Iris pigment epithelial cell (primary cell): ENCODE data around the gene CPA5.

Experiments
- DNase-seq: peaks from one replicate; pipeline ENCODE4 v3.0.0-alpha.2; 2011; ENCODE audit warnings: low read depth

Gene CPA5

DNA sequence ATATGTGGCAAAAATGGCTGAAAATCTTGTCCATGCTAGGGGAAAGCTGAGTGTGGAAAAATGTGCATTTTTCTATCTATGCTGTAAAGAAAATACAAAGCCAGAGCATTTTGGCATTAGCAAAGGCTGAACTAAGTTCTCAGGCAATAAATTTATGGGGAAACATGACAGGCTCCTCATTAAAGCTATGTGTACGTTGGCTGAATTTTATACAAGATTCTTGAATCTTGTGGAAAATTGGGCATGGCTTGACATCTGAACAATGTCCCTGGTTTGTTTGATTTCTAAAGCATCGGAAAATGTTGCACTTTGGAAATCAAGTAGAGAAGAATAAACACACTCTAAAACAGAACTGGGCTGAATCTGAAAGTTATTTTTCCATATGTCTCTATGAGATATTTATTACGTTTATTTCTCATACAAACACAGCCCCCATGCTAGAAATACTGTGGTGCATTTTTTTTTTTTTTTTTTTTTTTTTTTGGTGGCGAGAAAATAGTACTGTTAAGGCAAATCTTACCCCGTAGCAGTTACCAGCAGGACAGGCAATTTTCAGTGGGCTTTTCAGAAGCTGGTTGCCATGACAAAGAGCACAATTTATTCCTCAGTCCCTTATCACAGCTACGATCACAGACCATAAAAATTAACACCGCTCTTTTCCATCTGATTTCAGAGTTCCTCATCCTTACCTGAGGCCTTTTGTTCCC, 52.6 kb downstream of the CPA5 start:
- no peak for DNase-seq

DNA sequence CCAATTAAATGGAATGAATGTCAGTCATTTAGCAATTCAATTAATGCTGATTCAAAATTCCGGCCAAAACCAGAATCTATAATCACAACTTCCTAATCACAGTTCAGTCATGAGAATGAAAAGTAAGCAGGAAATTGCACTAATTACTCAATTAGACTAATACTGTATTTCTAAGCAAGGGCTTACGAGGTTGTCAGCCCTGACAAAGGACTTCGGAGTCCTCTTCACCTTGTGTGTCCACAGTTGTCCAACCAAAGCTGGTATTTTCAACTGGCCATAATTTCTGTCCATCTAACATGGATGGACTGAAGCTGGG, 53.1 kb downstream of the CPA5 start:
- no peak for DNase-seq

GRCh38 chr7:130398526-130399090, 54.0 kb downstream of the CPA5 start:
- no peak for DNase-seq

DNA sequence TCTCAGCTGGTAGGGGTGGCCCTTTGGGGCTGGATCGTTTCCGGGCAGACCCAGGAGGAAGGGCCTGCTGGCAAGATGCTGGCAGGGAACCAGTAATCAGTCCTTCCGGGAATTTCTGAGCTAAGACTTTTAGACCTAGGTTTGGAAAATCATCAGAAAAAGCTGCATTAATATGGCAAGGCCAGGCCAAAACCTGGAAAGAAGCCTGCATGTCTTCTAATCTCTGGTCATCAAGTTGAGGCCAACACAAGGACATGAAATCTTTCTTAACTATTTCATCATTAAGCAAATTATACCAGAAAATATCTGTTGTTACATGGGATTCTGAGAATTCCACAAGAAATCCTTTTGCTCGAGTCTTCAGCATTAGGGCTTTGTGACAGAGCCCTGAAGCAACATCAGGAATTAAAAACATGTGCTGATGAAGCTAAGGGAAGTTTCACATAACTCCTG, 55.5 kb downstream of the CPA5 start:
- peak; percentile 44 for DNase-seq

- no peak for DNase-seq
Observed at GRCh38 chr7:130401101-130401500, 56.5 kb downstream of the CPA5 start.

DNA sequence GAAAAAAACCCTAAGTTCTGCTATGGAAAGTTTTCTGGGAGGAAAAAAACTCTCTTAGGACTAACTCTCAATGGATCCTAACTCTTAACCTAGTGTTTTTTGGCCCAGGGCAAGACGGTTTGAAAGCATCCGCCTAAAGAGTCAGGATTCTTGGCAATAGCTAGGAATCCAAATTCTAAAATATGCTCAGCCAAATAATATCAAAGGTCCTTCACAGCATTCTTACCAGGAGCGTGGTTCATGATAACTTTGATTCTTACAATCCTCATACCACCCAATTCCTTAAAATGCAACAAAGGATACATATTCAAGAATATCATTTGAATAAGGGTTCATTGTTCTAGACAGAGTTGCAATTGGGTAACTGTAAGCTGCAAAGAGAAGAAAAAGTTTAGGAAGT, 57.0 kb downstream of the CPA5 start:
- no peak for DNase-seq

GRCh38 chr7:130405003-130405402, 60.4 kb downstream of the CPA5 start:
- DNase-seq: no peak

GRCh38 chr7:130409067-130409711, 64.6 kb downstream of the CPA5 start:
- DNase-seq: peak; percentile 72

DNA sequence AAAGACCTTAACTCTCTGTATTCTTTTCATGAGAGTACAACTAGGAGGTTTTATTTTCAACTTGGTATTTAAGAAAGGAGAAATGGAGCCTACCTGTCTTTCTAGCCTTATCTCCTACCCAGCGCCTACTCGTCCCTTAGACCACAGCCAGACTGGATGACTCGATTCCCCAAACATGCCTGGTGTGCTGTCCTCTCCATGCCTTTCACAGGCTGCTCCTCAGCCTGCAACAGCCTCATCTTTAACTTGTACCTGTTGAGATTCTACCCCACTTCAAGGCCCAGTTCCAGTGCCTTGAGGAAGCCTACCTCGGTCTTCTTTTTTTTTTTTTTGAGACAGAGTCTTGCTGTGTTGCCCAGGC, 65.1 kb downstream of the CPA5 start:
- peak; percentile 56 for DNase-seq

- no peak for DNase-seq
Observed at GRCh38 chr7:130410868-130411541, 66.4 kb downstream of the CPA5 start.

DNA sequence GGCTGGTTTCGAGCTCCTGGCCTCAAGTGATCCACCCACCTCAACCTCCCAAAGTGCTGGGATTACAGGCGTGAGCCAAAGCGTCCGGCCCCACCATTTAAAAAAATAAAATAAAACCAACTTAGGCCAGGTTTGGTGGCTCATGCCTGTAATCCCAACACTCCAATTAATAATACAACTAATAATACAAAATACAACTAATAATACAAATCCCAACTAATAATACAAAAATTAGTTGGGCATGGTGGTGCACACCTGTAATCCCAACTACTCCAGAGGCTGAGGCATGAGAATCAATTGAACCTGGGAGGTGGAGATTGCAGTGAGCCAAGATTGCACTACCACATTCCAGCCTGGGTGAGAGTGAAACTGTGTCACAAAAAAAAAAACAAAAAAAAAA, 68.6 kb downstream of the CPA5 start:
- DNase-seq: no peak

GRCh38 chr7:130415006-130415405, 70.4 kb downstream of the CPA5 start:
- DNase-seq: no peak

GRCh38 chr7:130417213-130417612, 72.6 kb downstream of the CPA5 start:
- DNase-seq: no peak

DNA sequence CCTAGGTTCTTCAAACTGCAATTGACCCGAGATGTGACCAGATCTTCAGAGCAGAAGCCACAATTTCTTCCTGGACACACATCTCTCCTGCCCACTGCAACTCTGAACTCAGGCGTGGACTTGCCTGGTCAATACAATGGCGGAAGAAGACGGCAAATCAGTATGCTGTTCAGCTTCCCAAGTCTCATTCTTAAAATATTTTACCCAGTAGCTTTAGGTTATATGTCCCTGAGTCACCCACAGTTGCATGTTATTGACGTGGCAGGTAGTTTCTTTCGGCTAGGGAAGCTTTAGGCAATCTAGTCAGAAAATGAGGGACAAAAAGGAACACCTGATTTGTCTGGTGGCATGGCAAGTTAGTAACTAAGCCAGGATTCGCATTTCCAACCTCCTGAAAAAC, 73.7 kb downstream of the CPA5 start:
- no peak for DNase-seq
